Left colon (tissue), 2 donors: ENCODE results near the gene PLEKHA5. TPM values are rescaled to one million over a fixed set of nuclear protein-coding genes. Genes with fewer than 3 reads are reported as not detected.
"Not testable (repeated sequence)": the region's sequence is repeated elsewhere in the genome, so short reads cannot be mapped to it uniquely, and the experiment has no call there.

Experiments
- ATAC-seq: fragments of 200-7000 bp; cut with Tn5 transposase; one replicate; pipeline ENCODE4 v1.9.1; 2020; ENCODE audit warnings: mild to moderate bottlenecking, moderate library complexity
- DNase-seq, 2 donors: peaks; one replicate each; pipeline ENCODE4 v3.0.0-alpha.2; 2020
- intact Hi-C, 2 donors: fragments of 100-400 bp; cut with DNase I in 1 of 2; cut with micrococcal nuclease in 1 of 2; formaldehyde crosslinking; loops; one replicate each; pipeline versions ENCODE4 v1.11.2 to v1.14.0; 2022; cut with DNase I, micrococcal nuclease
- total RNA-seq, 2 donors: library from RNA; stranded (reverse); fragmentation: NEBNext Ultra II Directional; extraction: Animal tissue kit (Norgen Biotek cat#: 25700); gene quantifications; one replicate each; pipeline ENCODE4 v1.2.1, GENCODE V29; 2021
- donor health status: DM: no; HTN: no; CAD: no.
- donor health status: DM: yes; HTN: yes; CAD: no.

PLEKHA5 gene
- total RNA-seq, 2 donors from 2014 or later, result 33.1 to 36.8 TPM

- intact Hi-C loops, result no loop called here
- DNase-seq (no peak), ATAC-seq (no peak)
Measured at GRCh38 chr12:19161216-19161615, 31.7 kb downstream of the PLEKHA5 start.

GRCh38 chr12:19165451-19165850 lies 35.9 kb downstream of the PLEKHA5 start:
- ATAC-seq, result peak; percentile 88
- no peak for DNase-seq
- intact Hi-C loops, result no loop called here

- no peak for DNase-seq
- peak; percentile 50 for ATAC-seq
- intact Hi-C loops, result no loop called here
Measured at GRCh38 chr12:19166387-19166786, 36.9 kb downstream of the PLEKHA5 start.

- ATAC-seq, result peak; percentile 18
- no peak for DNase-seq
- intact Hi-C loops, result no loop called here
Measured at GRCh38 chr12:19166956-19167355, 37.4 kb downstream of the PLEKHA5 start.

GRCh38 chr12:19167708-19168107 lies 38.2 kb downstream of the PLEKHA5 start:
- ATAC-seq (no peak), DNase-seq (no peak)
- intact Hi-C loops, result no loop called here

GRCh38 chr12:19168644-19169043 lies 39.1 kb downstream of the PLEKHA5 start:
- intact Hi-C loops, result no loop called here
- DNase-seq (no peak), ATAC-seq (no peak)

- no peak for DNase-seq
- intact Hi-C loops, result no loop called here
- ATAC-seq, result no peak
Measured at GRCh38 chr12:19169222-19169621, 39.7 kb downstream of the PLEKHA5 start.

GRCh38 chr12:19170286-19170685 lies 40.8 kb downstream of the PLEKHA5 start:
- DNase-seq, intact Hi-C loops, ATAC-seq: not testable (repeated sequence)

- intact Hi-C loops, result no loop called here
- DNase-seq, result no peak
- no peak for ATAC-seq
Measured at GRCh38 chr12:19171731-19172130, 42.2 kb downstream of the PLEKHA5 start.

- no peak for ATAC-seq
- intact Hi-C loops, result no loop called here
- no peak for DNase-seq
Measured at GRCh38 chr12:19177754-19178153, 48.2 kb downstream of the PLEKHA5 start.

GRCh38 chr12:19179986-19180385 lies 50.5 kb downstream of the PLEKHA5 start:
- intact Hi-C loops, result no loop called here
- ATAC-seq, result no peak
- no peak for DNase-seq

GRCh38 chr12:19181666-19182426 lies 52.3 kb downstream of the PLEKHA5 start:
- ATAC-seq (no peak), DNase-seq (no peak)
- intact Hi-C loops, result no loop called here

- intact Hi-C loops, result no loop called here
- ATAC-seq (peak; percentile 56), DNase-seq (no peak)
Measured at GRCh38 chr12:19183121-19183838, 53.7 kb downstream of the PLEKHA5 start.

- ATAC-seq, result no peak
Measured at GRCh38 chr12:19185262-19185929, 55.9 kb downstream of the PLEKHA5 start.

GRCh38 chr12:19186722-19187661 lies 57.5 kb downstream of the PLEKHA5 start:
- intact Hi-C loops, result loop anchor here in 1 of 2 donors (5.0 kb wide), 1 partner anchor 320 kb away; no protein-coding TSS in a partner anchor
- peak; percentile 76 for ATAC-seq
- DNase-seq, result no peak

More at GRCh38 chr12:19185262-19185929, 55.9 kb downstream of the PLEKHA5 start:
- intact Hi-C loops, result loop anchor here in 1 of 2 donors (5.0 kb wide), 1 partner anchor 318 kb away; no protein-coding TSS in a partner anchor
- DNase-seq, result no peak

GRCh38 chr12:19189522-19189921 lies 60.0 kb downstream of the PLEKHA5 start:
- DNase-seq, result no peak
- no peak for ATAC-seq
- intact Hi-C loops, result loop anchor here in 1 of 2 donors (5.0 kb wide), 1 partner anchor 322 kb away; no protein-coding TSS in a partner anchor

- ATAC-seq (no peak), DNase-seq (no peak)
- intact Hi-C loops, result no loop called here
Measured at GRCh38 chr12:19190292-19191031, 60.9 kb downstream of the PLEKHA5 start.

GRCh38 chr12:19191089-19191488 lies 61.6 kb downstream of the PLEKHA5 start:
- intact Hi-C loops, result no loop called here
- ATAC-seq (no peak), DNase-seq (no peak)
